ENCODE measurements around the gene ZBTB40. TPM values are rescaled to one million over a fixed set of nuclear protein-coding genes. Genes with fewer than 3 reads are reported as not detected.

The ZBTB40 gene
- polyA plus RNA-seq, 3 donors = 1.1 to 17.8 (median 1.3) TPM

GRCh38 chr1:22575532-22576149 lies 124.0 kb downstream of the ZBTB40 start:
- intact Hi-C loops (cut with micrococcal nuclease) = no loop called here
- H3K36me3 ChIP-seq (replicated peaks in 1 of 2; ENCODE audit: control insufficient read depth in 1 of 2, insufficient read depth in 2 of 2, low read length in 2 of 2) = no peaks in the 10 kb centered on the region
- H3K4me3 ChIP-seq (replicated peaks in 1 of 3; ENCODE audit: low read depth in 2 of 3, low read length in 3 of 3) = no peak overlapping the region
- no peak overlapping the region for H3K4me3 Mint-ChIP-seq
- H3K27me3 Mint-ChIP-seq (ENCODE audit: low read depth in 3 of 3) = peaks cover 4 to 11% (median 9%) of the 10 kb centered on the region in 3 donors
- H3K36me3 Mint-ChIP-seq = no peaks in the 10 kb centered on the region
- no peak overlapping the region for H2AFZ ChIP-seq (ENCODE audit: insufficient read depth, low read depth, low read length, poor library complexity, severe bottlenecking)
- H4K20me1 ChIP-seq (ENCODE audit: insufficient read depth, low read length) = no peaks in the 10 kb centered on the region
- no peaks in the 10 kb centered on the region for H3K79me2 ChIP-seq (ENCODE audit: insufficient read depth, low read length)
- 82% methylated on average over 2 of the region's 8 CpGs for WGBS (ENCODE audit: insufficient coverage)
- no peak overlapping the region for H3K27ac ChIP-seq (ENCODE audit: low read depth in 1 of 2, low read length in 2 of 2)
- H3K9ac ChIP-seq (ENCODE audit: insufficient read depth, low read length, poor library complexity, severe bottlenecking) = no peak overlapping the region
- peaks cover 5 to 21% (median 14%) of the 10 kb centered on the region in 7 donors for H3K9me3 Mint-ChIP-seq
- no peak overlapping the region for H3K4me2 ChIP-seq (replicated peaks; ENCODE audit: extremely low read depth, low read length, poor library complexity, severe bottlenecking)
- no peaks in the 10 kb centered on the region for H3K4me1 ChIP-seq (ENCODE audit: control insufficient read depth in 1 of 2, insufficient read depth in 2 of 2, low read length in 2 of 2)
- H3K9me3 ChIP-seq (replicated peaks in 1 of 2; ENCODE audit: control insufficient read depth in 1 of 2, insufficient read depth in 1 of 2, low read length in 2 of 2) = peaks cover 23 to 25% of the 10 kb centered on the region in 2 donors
- H3K27me3 ChIP-seq (ENCODE audit: control insufficient read depth in 2 of 2, insufficient read depth in 2 of 2, low read length in 2 of 2) = no peaks in the 10 kb centered on the region
- H3K27ac Mint-ChIP-seq = no peak overlapping the region
- TF ChIP-seq, protein P1, sequence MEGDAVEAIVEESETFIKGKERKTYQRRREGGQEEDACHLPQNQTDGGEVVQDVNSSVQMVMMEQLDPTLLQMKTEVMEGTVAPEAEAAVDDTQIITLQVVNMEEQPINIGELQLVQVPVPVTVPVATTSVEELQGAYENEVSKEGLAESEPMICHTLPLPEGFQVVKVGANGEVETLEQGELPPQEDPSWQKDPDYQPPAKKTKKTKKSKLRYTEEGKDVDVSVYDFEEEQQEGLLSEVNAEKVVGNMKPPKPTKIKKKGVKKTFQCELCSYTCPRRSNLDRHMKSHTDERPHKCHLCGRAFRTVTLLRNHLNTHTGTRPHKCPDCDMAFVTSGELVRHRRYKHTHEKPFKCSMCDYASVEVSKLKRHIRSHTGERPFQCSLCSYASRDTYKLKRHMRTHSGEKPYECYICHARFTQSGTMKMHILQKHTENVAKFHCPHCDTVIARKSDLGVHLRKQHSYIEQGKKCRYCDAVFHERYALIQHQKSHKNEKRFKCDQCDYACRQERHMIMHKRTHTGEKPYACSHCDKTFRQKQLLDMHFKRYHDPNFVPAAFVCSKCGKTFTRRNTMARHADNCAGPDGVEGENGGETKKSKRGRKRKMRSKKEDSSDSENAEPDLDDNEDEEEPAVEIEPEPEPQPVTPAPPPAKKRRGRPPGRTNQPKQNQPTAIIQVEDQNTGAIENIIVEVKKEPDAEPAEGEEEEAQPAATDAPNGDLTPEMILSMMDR (IDR thresholded peaks at IDR 0.05) = no peak
- no peaks in the 10 kb centered on the region for H3K4me1 Mint-ChIP-seq
- DNase-seq = no peak

GRCh38 chr1:22576150-22576544 lies 124.5 kb downstream of the ZBTB40 start:
- TF ChIP-seq, protein P1 (IDR thresholded peaks at IDR 0.05) = no peak
- no peaks in the 10 kb centered on the region for H4K20me1 ChIP-seq (ENCODE audit: insufficient read depth, low read length)
- Mint-ChIP-seq H3K27me3 (ENCODE audit: low read depth in 3 of 3) (peaks cover 4 to 11% (median 9%) of the 10 kb centered on the region in 3 donors), H3K9me3 (peaks cover 5 to 21% (median 14%) of the 10 kb centered on the region in 7 donors), H3K36me3 (no peaks in the 10 kb centered on the region), H3K4me3 (no peak overlapping the region), H3K4me1 (no peaks in the 10 kb centered on the region), H3K27ac (no peak overlapping the region)
- no peaks in the 10 kb centered on the region for H3K79me2 ChIP-seq (ENCODE audit: insufficient read depth, low read length)
- 95% methylated on average over 23 of the region's 23 CpGs for WGBS (ENCODE audit: insufficient coverage)
- no peaks in the 10 kb centered on the region for H3K27me3 ChIP-seq (ENCODE audit: control insufficient read depth in 2 of 2, insufficient read depth in 2 of 2, low read length in 2 of 2)
- H2AFZ ChIP-seq (ENCODE audit: insufficient read depth, low read depth, low read length, poor library complexity, severe bottlenecking) = no peak overlapping the region
- H3K36me3 ChIP-seq (replicated peaks in 1 of 2; ENCODE audit: control insufficient read depth in 1 of 2, insufficient read depth in 2 of 2, low read length in 2 of 2) = no peaks in the 10 kb centered on the region
- H3K9ac ChIP-seq (ENCODE audit: insufficient read depth, low read length, poor library complexity, severe bottlenecking) = no peak overlapping the region
- DNase-seq = no peak
- no peak overlapping the region for H3K4me3 ChIP-seq (replicated peaks in 1 of 3; ENCODE audit: low read depth in 2 of 3, low read length in 3 of 3)
- no peak overlapping the region for H3K27ac ChIP-seq (ENCODE audit: low read depth in 1 of 2, low read length in 2 of 2)
- peaks cover 23 to 25% of the 10 kb centered on the region in 2 donors for H3K9me3 ChIP-seq (replicated peaks in 1 of 2; ENCODE audit: control insufficient read depth in 1 of 2, insufficient read depth in 1 of 2, low read length in 2 of 2)
- intact Hi-C loops (cut with micrococcal nuclease) = no loop called here
- no peak overlapping the region for H3K4me2 ChIP-seq (replicated peaks; ENCODE audit: extremely low read depth, low read length, poor library complexity, severe bottlenecking)
- no peaks in the 10 kb centered on the region for H3K4me1 ChIP-seq (ENCODE audit: control insufficient read depth in 1 of 2, insufficient read depth in 2 of 2, low read length in 2 of 2)
